Measurements from ENCODE around the gene NCKAP1.
"Not testable (repeated sequence)": the region's sequence is repeated elsewhere in the genome, so short reads cannot be mapped to it uniquely, and the experiment has no call there.

The NCKAP1 gene

DNA sequence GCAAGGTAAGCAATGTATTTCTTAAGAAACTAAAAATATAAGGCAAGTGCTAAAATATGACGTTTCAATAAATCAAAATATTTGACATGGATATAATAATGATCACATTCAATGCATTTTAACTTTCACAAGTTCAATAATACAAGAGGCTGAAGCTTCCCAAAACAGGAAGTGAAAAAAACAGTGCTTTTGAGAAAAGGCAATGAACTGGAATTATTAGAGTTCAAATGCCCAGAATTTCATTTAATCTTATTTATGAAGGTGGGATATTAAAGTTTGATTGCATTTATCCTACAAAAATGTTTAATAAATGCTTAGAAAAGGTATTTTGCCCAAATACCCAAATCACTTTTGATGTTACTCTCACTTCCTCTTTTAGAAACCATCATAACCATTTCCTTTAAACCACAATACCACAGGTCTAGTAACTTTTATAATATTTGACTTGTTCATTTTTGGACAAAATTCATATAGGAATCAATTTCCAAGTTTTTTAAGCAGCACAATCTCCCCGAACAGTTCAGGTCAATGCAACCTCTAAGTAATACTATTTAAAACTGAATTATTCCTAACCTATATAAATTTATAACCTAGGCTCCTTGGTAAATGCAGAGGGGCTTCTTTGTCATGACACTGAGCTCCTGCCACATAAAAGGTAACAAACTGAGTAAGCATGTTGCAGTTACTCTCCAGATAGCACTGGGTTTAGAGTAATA, 2.1 kb downstream of the NCKAP1 start:
- DNase-seq (ENCODE audit: low read depth) = no peak

DNA sequence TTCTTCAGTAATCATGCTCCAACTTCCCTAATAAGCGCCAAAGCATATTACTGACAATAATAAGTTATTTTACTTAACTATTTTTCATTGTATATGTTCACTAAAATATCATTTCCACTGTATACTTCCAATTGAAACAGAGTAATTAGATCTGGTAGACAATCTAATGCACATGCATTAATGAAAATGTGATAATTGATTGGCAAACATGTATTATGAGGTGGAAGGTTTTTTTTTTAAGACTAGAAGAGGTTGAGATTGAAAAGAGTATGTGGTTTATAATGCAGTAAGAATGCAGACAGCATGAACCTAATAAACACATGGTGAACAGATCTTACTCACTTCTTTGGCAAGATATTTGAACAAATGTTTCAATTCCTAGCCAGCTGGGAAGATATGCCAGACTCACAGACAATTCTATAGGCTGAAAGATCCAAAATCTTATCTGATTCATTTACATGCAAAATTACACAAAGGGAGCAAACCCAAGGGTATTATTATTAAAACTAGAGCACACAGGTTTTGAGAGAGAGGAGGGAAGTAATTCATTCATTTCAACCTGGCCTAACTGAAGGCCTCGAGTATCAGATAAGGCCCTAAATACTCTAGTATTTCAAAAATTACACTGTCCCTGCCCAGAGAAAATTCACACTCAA, 2.8 kb downstream of the NCKAP1 start:
- peak; percentile 85 for DNase-seq (ENCODE audit: low read depth)

DNA sequence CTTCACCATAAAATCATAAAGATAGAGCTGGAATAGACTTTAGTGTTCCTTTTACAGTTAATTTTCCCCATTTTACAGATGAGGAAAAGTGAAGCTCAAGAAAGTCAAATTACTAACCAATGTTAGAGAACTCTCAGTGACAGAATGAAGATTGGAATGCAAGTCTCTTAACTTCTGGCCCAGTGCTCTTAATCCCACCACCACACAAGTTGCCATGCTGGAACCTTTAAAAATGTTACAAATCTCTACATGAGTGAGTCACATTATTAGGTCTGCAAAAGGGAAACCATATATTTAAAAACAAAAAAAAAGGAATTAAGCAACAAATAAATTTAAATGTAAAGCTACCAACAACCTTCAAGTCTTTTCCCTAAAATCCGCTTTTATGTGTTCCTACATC, 3.5 kb downstream of the NCKAP1 start:
- DNase-seq (ENCODE audit: low read depth) = no peak

DNA sequence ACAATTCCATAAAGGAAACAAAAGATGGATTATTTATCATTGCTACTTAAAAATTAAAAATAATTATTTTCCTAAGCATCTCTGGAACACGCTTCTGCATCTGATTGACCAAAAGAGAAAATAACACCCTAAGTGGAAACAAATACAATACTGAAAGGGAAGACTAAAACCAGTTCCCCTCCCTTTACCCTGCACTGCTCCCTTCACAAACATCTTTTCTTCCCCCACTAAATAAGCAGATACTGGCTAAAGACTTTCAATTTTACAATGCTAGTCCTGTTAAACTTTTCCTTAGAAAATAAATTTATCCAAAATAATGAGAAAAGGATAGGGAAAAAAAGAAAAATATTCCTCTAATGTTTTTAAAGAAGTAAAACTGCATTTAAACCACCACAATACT, 4.3 kb downstream of the NCKAP1 start:
- no peak for DNase-seq (ENCODE audit: low read depth)

DNA sequence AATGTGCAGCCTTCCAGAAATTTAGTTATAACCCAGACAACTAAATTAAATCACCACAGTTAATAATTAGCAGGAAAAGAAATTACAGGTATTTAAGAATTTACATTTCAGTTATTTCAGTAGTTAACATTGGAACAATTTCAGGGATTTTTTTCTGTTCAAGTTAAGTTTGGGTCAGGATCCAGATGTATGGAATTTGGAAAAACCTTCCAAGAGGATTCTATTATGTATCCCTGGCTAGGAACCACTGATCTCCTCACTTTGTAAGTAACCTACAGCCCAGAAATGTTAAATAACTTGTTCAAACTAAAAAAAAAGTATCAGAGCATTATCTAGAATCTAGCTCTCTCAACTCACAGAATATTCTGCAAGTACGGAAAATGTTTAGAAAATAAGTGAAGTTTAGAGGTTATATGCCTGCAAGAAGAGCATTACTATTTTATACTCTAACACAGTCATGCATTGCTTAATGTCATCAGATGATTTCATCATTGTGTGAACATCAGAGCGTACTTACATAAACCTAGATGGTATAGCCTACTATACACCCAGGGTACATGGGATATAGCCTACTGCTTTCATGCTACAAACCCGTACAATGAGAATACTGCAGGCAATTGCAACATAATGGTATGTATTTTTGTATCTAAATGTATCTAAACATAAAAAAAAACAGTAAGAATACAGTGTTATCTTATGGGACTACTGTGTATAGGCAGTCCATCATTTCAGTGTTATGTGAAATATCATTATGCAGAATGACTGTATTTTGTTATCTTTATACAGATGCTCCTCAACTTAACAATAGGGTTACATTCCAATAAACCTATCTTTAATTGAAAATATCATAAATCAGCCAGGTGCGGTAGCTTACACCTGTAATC, 6.1 kb downstream of the NCKAP1 start:
- DNase-seq (ENCODE audit: low read depth) = no peak

DNA sequence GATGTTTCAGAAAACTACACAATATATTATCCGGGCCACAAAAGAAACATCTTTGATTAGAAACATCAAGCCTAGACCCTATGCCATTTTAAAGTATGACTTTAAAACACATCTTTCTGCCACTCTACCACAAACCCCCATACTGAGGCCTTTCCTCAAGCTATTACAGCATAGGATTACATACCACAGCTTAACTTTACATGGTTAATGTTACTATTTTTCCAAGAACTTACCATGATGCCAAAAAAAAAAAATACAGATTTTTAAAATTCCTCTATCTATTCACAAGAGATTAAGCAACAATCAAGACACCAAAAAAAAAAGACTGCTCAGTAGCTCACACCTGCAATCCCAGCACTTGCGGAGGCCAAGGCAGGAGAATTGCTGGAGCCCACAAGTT, 9.0 kb downstream of the NCKAP1 start:
- DNase-seq (ENCODE audit: low read depth) = no peak

DNA sequence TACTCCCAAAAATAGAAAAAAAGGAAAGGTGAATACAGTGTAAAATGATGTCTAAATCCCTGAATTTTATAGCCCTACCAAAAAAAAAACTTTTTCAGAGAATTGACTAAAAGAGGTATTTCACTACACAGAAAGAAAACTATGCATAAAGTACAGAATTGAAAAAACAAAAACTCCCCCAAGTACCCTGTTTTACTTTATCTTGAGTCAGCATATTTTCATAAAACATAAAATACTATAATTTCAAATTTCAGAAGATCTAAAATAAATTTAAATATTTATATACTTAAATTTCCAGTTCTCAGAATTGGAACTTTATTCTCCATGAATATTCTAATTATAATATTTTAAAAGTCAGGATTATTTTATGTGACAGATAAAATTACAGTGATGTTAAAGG, 10.1 kb downstream of the NCKAP1 start:
- no peak for DNase-seq (ENCODE audit: low read depth)

DNA sequence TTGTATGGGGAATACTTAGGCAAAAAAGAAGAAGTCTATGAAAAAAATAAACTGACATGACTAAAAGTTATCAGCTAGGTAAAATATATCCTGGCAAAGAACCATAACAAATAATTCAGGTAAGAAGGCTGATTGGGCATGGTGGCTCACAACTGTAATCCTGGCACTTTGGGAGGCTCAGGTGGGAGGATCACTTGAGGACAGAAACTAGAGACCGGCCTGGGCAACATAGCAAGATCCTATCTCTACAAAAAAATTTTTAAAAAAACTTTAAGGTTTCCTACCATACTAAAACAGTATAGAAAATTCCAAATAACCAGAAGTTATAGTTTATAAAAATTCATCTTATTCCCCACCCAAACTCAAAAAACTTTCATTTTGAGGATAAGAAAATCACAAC, 10.8 kb downstream of the NCKAP1 start:
- no peak for DNase-seq (ENCODE audit: low read depth)

DNA sequence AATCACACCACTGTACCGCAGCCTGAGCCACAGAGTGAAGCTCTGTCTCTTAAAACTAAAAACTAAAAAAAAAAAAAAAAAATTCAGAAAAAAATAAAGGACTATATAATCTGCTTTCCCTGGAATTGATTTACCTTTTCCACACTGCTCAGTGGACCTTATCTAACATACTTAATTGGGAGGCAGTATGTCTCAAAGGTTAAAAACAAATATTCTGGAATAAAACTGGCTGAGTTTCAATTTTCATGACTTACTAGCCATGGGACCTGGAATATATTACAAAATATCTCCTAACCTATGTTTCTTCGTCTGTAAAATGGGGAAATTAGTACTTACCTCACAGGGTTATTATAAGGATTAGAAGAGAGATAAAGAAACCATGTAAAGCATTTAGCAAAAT, 11.8 kb downstream of the NCKAP1 start:
- DNase-seq (ENCODE audit: low read depth) = no peak

DNA sequence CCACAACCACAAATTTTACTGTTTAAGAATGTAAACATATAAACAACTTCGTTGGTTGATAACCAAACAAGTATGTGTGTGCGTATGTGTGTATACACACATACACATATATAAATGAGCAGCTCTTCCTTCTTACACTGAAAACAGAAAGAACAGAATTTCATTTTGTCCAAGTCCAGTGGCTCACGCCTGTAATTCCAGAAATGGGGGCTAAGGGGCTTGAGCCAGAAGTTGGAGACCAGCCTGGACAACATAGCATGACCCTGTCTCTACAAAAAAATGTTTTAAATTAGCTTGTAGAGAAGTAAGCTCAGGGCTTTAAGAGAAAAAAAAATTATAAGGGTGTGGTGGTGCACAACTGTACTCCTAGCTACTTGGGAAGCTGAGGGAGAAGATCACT, 12.3 kb downstream of the NCKAP1 start:
- no peak for DNase-seq (ENCODE audit: low read depth)

DNA sequence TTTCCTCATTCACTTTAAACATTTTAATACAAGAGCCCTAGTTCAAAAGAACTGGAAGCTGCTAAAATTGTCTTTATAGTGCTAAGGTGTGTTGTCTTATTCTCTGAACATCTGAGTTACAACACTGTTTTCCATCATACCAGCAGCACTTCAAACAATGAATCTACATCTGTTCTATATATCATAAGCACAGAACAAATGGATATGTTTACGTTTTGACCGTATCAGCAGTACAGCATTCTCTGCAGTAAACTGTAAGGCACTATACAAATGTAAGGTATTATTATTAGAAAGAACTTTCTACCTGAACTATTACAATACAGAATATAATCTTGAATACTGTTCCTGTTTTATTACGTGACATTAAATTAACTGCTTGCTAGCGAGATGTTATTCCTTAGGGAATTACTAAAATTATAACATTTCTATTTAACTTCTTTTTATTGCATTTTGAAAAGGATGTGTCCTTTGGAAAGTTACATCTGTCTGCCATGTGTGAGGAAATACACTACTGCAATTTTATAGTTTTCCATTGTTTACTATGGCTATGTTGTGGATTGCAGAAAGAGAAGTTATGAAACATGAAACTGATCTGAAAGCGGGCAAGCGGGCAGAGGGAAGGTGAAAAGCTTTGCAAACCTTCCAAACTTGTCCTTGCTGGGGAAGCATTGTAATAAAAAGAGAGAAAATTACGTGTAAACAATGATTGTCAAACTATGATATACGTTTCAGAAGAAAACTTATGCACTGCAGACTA, 13.7 kb downstream of the NCKAP1 start:
- no peak for DNase-seq (ENCODE audit: low read depth)

DNA sequence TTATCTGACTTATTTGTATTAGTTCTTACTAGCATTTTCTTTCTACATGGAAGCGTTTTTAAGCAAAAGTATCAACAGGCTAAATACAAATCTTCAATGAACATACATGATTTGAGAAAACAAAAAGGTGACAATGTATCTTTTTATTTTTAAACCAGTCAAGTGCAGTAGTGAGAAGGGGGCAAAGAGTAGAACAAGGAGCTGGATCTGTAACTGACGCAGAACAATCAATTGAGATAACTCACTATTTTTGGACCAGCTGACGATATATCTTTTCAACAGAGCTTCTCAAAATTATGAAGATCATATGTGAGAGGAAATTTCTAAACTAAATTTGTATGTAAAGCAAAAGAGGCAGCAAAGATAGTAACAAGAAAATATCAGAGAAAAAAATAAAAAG, 15.5 kb downstream of the NCKAP1 start:
- DNase-seq (ENCODE audit: low read depth) = no peak

DNA sequence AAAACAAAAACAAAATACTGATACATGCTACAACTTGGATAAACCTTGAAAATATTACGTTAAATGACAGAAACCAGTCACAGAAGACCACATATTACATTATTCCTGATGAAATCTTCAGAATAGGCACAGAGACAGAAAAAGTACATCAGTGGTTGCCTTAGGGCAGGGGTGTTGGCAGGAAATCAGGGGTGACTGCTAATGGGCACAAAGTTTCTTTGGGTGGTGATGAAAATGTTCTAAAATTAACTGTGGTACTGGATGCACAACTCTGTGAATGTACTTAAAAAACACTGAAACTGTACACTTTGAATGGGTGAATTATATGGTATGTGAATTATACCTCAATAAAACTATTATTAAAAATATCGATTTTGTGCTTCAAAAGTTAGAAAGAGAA, 16.6 kb downstream of the NCKAP1 start:
- no peak for DNase-seq (ENCODE audit: low read depth)

DNA sequence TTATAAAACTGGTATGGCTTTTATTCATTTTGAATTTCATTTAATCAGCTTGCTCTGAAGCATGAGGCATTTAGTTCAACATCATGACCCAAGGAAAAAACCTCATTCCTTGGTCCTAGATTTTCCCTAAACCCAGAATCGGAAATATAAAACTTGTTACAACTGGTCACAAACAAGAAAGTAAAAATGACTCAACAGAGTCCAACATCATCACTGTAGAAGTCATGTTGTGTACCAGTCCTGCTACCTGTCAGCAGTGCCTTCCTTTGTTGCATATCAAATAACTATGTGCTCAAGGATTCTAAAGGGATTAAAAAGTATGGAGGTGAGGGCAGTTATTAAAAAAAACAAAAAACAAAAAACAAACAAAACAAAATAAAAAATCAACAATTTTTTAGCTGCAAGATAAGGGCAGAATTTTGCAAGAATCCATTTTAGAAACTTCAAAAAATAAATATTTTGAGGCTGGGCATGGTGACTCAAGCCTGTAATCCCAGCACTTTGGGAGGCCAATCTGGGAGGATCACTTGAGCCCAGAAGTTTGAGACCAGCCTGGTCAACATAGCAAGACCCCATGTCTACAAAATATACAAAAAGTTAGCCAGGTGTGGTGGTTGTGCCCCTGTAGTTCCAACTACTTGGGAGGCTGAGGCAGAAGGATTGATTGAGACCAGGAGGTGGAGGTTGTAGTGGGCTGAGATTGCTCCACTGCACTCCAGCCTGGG, 18.4 kb downstream of the NCKAP1 start:
- no peak for DNase-seq (ENCODE audit: low read depth)

DNA sequence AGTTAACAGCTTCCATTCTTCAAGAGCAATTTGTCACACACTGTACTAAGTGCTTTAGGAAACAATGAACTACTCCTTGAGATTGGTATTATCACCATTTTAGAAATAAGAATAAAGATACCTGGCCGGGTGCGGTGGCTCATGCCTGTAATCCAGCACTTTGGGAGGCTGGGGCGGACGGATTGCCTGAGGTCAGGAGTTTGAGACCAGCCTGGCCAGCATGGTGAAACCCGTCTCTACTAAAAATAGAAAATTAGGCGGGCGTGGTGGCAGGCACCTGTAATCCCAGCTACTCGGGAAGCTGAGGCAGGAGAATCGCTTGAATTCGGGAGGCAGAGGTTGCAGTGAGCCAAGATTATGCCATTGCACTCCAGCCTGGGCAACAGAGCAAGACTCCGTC, 20.4 kb downstream of the NCKAP1 start:
- not testable (repeated sequence) for DNase-seq (ENCODE audit: low read depth)

DNA sequence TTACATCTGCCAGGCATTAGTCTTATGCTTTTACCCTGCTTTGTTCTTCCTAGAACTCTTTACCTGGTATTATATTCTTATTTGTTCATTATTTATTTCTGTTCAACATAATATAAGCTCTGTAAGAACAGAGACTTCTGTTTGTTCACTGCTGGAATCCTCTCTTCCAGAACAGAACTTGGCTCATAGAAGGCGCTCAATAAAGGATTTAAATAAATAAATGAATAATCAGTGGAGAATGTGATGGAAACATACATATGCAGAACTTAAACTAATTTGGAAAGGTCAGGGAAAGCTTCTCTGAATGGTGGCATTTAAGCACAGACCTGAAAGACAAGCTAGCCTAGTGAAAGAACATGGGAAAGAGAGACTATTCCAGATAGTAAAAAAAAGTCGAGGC, 24.3 kb downstream of the NCKAP1 start:
- DNase-seq (ENCODE audit: low read depth) = no peak

DNA sequence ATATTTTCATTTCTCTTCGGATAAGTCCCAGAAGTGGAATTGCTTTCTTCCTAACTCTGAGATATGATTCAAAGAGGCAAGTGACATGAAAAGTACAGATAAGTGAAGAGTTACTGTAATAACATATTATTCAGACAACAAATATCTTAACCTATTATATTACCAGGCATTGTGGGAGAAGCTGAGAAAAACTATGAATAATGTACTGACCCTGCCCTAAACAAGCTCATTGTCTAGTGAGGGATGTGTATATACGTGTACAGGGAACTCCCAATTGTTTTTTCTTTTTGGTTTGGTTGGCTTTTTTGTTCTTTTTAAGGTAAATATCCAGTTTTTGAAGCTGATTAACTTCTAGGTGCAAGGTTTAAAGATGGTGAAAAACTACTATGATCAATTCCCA, 26.5 kb downstream of the NCKAP1 start:
- no peak for DNase-seq (ENCODE audit: low read depth)

DNA sequence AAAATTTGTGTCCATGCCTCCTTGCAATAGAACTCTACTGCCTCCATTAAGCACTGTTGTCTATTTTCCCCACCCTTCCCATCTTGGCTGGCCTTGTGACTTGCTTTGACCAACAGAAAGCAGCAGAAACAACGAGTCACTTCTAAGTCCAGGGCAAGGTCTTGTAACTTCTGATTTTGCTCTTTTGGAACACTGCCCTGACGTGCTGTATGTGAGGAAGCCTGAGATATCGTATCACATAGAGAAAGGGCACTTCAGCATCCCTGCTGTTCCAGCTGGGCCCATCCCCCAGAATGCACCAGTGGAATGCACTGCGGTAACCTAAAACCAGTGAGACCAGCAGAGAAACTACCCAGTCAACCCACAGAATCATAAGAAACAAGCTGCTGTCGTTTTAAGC, 28.1 kb downstream of the NCKAP1 start:
- no peak for DNase-seq (ENCODE audit: low read depth)

DNA sequence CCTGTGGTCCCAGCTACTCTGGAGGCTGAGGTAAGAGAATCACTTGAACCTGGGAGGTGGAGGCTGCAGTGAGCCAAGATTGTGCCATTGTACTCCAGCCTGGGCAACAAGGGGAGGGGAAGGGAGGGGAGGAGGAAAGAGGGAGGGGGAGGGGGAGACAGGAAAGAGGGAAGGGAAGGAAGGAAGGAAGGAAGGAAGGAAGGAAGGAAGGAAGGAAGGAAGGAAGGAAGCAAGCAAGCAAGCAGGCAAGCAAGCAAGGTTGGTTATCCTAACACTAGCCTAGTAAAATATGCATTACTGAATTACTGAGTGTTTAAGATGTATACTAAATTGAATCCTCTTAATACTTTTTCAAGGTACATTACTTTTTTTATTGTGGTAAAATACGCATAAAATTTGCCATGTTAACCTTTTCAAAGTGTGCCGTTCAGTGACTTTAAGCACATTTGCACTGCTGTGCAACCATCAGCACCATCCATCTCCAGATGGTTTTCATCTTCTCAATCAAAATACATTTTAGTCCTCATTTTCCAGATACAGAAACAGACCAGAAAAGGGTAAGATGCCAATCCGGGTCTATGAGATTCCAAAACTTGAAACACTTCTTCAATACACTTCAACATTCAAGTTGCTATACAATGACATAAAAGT, 28.9 kb downstream of the NCKAP1 start:
- no peak for DNase-seq (ENCODE audit: low read depth)

DNA sequence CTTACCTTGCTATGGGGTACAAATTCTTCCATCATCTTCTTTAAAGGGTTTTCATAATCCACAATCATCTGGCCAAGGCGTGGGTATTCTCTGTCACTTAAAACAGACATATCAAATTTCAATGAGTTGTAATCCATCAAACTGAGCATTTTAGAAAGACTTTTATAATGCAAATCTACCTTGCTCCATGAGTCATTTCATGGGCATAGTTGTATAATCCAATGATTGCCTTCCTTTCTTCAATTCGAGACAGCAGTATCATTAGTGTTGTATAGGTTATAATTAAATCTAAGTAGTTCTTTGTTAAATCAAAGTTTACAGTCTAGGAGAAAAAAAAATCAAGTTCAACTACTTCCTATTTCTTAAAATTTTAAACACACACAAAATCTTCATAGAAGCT, 36.3 kb downstream of the NCKAP1 start:
- no peak for DNase-seq (ENCODE audit: low read depth)

DNA sequence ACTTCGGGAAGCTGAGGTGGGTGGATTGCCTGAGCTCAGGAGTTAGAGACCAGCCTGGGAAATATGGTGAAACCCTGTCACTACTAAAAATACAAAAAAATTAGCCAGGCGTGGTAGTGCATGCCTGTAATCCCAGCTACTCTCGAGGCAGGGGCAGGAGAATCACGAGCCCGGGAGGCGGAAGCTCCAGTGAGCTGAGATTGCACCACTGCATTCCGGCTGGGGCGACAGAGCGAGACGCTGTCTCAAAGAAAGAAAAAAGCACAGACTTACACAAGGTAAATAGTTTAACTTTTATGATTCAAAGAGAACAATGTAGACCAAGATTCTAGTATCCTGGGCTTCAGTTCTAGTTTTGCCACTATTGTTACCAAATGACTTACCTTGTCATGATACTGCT, 37.4 kb downstream of the NCKAP1 start:
- DNase-seq (ENCODE audit: low read depth) = no peak
